ENCODE data around the gene OTC.

The OTC gene

GRCh38 chrX:38400389-38400910 is 48.0 kb downstream of the OTC start:
- no peaks in the 10 kb centered on the region for H3K27me3 ChIP-seq
- no peaks in the 10 kb centered on the region for H3K4me1 ChIP-seq
- no peak for TF ChIP-seq CTCF (IDR thresholded peaks at IDR 0.05)
- intact Hi-C loops (cut with DNase I; ENCODE audit: low total_unique reads), result no loop called here
- no peak for DNase-seq
- H3K4me3 ChIP-seq, result no peak overlapping the region
- no peak overlapping the region for H3K27ac ChIP-seq
- H3K9me3 ChIP-seq, result no peaks in the 10 kb centered on the region
- H3K36me3 ChIP-seq, result no peaks in the 10 kb centered on the region

GRCh38 chrX:38402118-38402517 is 49.7 kb downstream of the OTC start:
- no peak overlapping the region for H3K27ac ChIP-seq
- DNase-seq, result no peak

GRCh38 chrX:38403834-38404233 is 51.4 kb downstream of the OTC start:
- intact Hi-C loops (cut with DNase I; ENCODE audit: low total_unique reads), result no loop called here
- Histone ChIP-seq H3K27ac (no peak overlapping the region), H3K9me3 (no peaks in the 10 kb centered on the region), H3K36me3 (no peaks in the 10 kb centered on the region), H3K4me3 (no peak overlapping the region), H3K27me3 (no peaks in the 10 kb centered on the region), H3K4me1 (no peaks in the 10 kb centered on the region)
- DNase-seq, result no peak
- no peak for TF ChIP-seq CTCF (IDR thresholded peaks at IDR 0.05)

More at GRCh38 chrX:38402118-38402517, 49.7 kb downstream of the OTC start:
- Histone ChIP-seq H3K4me1 (no peaks in the 10 kb centered on the region), H3K9me3 (no peaks in the 10 kb centered on the region), H3K4me3 (no peak overlapping the region), H3K36me3 (no peaks in the 10 kb centered on the region), H3K27me3 (no peaks in the 10 kb centered on the region)
- TF ChIP-seq CTCF (IDR thresholded peaks at IDR 0.05), result no peak
- intact Hi-C loops (cut with DNase I; ENCODE audit: low total_unique reads), result no loop called here

GRCh38 chrX:38407126-38407525 is 54.7 kb downstream of the OTC start:
- DNase-seq, result no peak
- H3K27me3 ChIP-seq, result no peaks in the 10 kb centered on the region
- H3K27ac ChIP-seq, result no peak overlapping the region
- intact Hi-C loops (cut with DNase I; ENCODE audit: low total_unique reads), result no loop called here
- no peaks in the 10 kb centered on the region for H3K4me1 ChIP-seq
- no peaks in the 10 kb centered on the region for H3K9me3 ChIP-seq
- H3K36me3 ChIP-seq, result no peaks in the 10 kb centered on the region
- no peak for TF ChIP-seq CTCF (IDR thresholded peaks at IDR 0.05)
- H3K4me3 ChIP-seq, result no peak overlapping the region

DNA sequence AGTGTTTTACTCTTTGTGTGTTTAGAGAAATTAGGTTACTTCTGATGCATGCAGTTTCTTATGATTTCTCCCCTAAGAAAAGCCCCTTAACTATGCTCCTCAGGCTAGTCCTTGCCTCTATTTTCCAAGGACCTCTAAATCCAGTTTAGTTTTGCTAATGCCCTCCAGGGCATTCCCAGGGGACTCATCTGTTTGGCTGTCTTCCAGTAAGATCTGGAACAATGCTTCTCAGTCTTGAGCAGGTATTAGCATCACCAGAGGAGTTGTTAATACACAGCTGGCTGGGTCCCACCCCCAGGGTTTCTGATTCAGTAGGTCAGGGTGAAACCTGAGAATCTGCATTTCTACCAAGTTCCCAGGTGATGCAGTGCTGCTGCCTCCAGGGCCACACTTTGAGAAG is 56.9 kb downstream of the OTC start:
- H3K4me1 ChIP-seq, result no peaks in the 10 kb centered on the region
- no peaks in the 10 kb centered on the region for H3K36me3 ChIP-seq
- no peak overlapping the region for H3K27ac ChIP-seq
- no peaks in the 10 kb centered on the region for H3K27me3 ChIP-seq
- TF ChIP-seq CTCF (IDR thresholded peaks at IDR 0.05), result no peak
- intact Hi-C loops (cut with DNase I; ENCODE audit: low total_unique reads), result no loop called here
- no peak overlapping the region for H3K4me3 ChIP-seq
- DNase-seq, result no peak
- no peaks in the 10 kb centered on the region for H3K9me3 ChIP-seq

DNA sequence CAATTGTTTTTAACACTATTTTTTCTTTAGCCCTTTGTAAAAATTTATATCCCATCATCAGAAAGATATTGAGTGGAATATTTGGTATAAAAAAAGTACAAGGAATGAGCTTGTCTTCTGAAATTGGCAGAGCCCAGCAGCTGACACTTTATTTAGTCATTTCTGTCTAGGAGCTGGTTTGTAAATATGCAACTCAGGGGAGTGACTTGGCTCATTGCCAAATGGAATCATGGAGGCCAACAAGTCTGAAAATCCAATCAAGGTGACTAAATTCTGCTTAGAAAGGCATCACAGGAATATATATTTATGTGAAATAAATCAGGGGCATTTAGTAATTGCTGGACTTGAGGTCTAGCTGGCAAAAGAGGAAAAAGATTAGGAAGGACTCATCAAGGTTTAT is 74.4 kb downstream of the OTC start:
- DNase-seq, result no peak
- Histone ChIP-seq H3K36me3 (no peaks in the 10 kb centered on the region), H3K27me3 (no peaks in the 10 kb centered on the region), H3K4me1 (no peaks in the 10 kb centered on the region), H3K4me3 (no peak overlapping the region), H3K27ac (no peak overlapping the region), H3K9me3 (no peaks in the 10 kb centered on the region)
- intact Hi-C loops (cut with DNase I; ENCODE audit: low total_unique reads), result no loop called here
- TF ChIP-seq CTCF (IDR thresholded peaks at IDR 0.05), result no peak

Data from tibial artery (tissue), 4 donors.